HG03139 (cell line): ENCODE results near the gene SCARB1.

Source experiments
- ATAC-seq: cut with Tn5 transposase; IDR thresholded peaks from one replicate; pipeline ENCODE4 v1.9.1; 2021; ENCODE audit not compliant: unreplicated experiment

SCARB1 gene

DNA sequence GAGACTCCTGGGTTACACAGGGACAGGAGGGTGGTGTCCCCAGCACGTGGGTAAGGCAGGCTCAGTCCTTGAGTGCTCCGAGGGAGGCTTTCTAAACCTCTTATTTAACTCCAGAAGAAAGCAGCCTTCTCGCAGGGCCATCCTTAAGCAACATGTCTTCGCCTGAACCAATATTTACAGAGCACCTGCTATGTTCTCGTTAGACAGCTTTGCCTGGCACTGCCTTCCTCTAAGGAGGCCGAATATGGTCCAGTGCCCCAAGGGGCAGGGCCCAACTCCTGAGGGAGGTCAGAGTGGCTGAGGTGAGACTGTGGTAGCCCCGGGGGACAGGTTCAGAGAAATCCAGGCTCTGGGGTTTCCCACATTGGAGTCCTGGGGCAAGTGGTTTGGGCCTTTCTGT, 2.1 kb upstream of the SCARB1 start:
- no peak for ATAC-seq

DNA sequence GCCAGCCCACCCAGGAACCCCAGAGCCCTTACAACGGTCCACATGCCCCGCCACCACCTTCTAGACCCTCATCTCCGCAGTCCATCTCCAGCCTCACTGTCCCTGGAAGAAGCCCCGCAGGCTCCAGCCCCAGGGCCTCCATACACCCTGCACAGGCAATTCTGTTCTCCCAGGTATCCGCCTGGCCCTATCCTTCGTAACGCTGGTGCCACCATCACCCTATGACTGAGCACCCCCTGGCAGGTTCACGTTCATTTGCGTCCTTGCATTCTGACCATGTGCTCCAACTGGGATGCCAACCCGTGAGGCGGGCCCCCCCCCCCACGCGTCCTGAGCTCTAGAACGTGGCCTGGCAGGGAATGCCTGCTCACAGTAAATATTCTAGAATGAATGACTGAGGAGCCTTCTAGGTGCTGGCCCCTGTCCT, 675 bp upstream of the SCARB1 start:
- no peak for ATAC-seq

DNA sequence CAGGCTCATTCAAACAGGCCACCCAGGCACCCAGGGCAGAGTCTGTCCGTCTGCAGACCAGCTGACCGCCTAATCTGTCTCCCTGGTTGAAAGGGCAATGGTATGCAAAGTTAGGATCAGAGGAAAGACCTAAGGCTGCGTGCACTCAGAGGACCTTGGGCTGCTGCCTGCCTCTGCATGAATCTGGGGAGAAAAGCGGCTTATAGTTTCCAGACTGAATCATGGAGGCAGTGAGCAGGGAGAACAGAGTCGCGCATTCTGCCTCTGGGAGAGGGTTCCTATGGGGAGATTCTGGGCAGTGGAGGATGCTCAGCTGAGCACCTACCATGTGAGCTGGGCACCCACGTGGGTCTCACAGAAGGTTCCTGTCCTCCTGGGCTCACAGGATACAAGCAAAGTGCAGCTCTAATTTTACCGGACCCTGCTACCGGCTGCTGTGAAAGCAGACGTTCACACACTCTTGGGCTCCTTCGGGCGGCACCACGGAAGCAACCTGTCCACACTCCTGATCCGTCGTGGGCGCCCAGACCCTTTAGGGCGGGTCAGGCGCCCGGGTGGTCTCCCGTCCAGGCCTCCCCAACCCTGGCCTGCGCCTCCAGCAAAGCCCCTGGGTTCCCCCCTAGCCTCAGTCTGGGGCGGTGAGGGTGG, 772 bp downstream of the SCARB1 start:
- ATAC-seq, result peak; percentile 21

DNA sequence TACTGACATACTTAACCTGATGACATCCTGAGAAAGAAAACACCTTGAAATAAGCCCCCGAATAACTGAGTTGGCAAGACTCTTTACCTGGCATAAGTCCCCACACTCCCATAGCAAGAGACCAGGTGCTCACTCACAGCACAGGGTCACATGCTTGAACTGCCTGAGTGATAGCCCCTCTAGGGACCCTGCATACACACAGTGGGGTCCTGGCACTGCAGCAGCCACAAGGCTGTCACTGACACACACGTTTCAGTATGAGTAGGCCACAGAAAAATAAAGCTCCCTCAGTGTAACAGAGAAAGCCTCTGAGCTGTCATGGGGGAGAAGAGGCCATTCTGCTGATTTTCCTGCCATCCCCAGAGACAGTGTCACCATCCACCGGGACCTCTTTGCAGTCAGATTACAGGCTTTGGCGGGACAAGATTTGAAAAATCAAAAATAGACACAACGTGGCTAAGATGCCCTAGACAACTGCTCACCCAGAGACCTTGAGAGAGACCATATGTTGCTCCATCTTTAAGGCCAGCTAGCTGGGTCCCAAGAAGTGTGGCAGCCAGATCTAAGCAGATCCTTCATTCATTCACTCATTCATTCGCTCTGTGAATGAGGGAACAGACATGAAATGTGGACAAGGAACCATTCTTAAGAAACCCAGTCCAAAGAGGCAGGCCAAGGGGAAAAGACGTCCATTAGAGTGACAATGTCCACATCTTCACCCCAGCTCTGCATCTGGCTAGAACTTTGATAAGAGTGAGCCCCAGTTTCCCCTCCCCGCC, 1.6 kb downstream of the SCARB1 start:
- peak; percentile 27 for ATAC-seq

DNA sequence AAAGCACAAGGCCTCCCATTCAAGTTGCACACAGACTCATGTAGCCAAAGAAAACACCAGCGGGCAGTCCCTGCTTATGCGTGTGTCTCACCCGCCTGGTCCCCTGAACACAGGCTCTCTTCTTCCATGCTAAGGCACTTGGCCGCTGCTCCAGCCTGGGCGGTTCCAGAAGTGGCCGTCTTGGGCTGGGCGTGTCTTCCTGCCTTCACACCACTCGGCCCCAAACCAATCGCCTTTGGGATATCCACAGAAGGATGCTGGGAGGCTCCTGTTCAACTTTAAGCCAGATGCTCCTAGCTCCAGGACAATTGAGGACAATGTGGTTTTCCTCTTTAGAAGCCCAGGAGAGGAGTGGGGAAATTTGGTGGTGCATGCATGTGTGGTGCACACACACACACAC, 2.2 kb downstream of the SCARB1 start:
- ATAC-seq, result no peak

DNA sequence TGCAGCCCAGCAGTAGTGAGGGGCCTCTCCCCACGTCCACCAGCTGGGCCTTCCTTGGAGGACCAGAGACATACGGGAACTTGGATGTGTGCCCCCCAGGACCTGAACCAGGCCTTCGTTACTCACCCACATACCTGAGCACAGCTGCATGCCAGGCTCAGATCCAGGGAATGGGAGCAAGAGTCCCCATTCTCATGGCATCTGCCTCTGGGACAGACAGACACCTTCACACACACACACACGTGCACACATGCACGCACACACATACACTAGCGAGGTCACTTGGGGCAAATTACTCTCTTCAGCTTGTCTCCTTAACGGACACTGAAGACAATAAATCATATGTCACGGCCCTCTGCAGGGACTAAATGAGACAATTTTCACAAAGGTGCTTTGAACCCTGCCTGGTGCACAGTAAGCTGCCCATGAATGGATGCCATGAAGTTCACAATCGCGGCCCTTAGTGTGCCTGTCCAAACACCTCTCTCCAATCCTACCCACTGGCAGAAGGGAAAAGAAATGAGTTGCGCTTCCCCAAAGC, 5.7 kb downstream of the SCARB1 start:
- ATAC-seq, result no peak

DNA sequence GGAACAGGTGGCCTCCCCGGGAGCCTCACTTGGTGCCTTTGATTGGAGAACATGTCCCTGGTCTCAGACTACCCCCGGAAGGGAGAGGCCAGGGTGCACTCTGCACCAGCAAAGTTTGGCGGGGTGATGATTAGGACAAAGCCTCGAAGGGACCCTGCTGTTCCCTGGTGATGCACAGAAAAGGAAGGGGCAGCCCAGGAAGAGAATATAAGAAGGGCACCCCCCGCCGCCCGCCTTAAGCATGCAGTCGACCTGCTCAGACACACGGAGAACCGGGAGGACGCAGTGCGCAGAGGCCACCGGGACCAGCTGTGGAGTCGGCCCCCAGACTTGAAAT, 6.9 kb downstream of the SCARB1 start:
- ATAC-seq, result no peak

DNA sequence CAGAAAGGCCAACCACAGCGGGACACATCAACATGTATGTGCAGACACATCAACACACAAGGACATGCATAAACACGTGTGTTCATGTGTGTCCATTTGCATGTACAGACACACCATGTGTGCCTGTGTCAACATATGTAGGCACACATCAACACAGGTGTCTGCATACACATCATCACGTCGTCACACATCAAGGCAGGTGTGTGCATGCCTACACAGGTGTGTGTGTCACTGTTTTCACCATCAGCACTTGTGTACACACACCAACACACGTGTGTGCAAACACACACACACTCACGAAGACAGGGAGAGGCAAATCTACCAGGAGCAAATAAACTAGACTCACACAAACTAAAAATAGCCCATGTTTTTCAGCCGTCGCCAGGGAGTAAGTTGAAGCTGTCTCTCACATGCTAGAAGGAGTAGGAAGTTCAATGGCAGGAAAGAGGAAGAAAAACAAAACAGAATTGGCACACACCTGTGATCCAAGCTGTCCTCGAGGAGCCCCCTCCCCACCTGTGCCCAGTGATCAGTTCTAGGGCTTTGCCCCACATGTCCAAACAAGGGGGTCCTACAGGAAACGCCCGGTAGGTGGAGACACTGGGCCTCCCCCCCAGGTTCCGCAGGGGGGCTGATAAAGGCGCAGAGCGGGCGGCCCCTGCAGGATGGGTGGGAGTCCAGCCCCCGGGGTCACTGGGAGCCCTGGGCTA, 7.4 kb downstream of the SCARB1 start:
- ATAC-seq, result no peak

DNA sequence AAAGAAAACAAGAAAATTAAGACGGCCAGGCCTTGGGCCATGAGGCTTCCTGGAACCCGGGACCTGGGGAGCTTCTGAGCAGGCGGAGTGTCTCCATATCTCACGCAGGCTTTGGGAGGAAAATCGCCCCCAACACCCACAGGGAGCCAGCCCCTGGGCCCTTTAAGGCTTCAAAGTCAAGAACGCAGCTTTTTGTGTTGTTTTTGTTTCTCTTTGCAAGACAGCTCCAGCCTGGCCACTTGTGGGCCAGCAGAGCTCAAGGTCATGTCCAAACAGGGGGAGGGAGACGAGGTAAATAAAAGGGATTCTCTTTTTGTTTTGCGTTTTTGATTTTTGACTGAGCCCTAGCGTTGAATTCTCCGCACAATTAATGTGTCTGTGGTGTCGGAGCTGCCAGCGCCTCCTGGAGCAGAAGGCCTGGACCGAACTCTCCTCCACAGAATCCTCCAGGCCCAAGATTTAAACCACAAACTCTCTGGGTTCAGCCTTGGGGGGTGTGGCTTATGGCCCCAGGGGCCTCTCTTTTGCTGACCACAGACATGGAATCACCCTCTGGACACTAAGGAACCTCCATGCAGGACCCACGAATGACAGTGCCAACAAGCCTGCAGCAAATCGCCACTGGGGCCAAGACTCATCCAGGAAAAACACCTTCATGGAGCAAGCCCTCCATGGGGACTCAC, 8.2 kb downstream of the SCARB1 start:
- ATAC-seq, result no peak

DNA sequence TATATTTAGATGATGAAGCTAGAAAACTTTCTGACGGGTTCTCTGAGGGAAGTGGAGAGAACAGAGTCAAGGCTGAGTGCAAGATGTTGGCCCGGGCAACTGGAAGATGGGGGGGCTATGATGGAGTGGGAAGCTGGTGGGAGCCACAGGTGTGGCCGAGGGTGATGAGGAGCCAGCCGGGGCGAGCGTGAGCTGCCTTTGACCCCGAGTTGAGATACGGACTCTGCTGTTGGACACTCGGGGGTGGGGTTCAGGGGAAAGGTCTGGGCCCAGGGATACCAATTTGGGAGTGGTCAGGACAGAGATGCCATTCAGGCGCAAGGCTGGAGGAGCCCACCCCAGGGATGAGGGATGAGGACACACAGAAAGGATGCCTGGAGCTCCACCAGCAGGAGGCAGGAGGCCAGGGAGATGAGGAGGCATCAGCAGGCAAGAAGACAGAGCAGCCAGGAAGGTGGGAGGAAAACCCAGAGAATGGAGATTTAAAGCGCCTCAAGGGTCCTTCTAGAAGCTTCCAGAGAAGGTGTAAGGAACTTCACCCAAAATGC, 9.0 kb downstream of the SCARB1 start:
- ATAC-seq, result no peak

DNA sequence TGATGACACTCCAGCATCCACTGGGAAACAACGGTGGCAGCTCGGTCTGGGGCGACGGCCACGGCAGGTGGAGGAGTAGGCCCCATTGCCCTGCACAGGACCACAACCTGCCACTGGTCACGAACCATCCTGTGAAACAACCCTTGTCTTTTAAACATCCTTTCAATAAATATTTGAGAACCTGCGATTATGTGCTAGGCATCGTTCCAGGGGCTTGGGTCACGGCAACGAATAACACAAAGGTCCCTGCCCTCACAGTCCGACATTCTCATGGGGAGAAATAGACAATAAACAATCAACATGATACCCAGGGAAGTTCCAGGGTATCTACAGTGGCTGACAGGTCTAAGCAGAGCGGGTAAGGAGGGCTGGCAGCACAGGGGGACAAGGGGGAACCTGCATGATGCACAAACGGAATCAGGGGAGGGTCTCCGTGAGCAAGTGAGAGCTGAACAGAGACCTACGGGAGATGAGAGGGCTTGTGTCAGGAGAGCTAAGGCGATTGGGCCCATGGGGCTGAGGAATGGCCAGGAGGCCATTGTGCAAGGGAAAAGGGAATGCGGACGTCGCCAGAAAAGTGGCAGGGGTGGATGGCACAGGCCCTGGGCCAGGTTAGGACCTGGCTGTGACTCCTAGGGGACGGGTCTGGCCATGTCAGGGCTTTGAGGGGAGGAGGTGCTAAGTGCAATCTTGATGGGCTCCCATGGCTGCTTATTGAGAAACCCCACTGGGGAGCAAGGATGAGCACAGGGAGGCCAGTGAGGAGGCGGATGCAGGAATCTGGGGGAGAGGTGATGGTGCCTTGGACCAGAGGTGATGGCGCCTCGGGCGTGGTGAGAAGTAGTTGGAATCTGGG, 9.7 kb downstream of the SCARB1 start:
- ATAC-seq, result no peak

DNA sequence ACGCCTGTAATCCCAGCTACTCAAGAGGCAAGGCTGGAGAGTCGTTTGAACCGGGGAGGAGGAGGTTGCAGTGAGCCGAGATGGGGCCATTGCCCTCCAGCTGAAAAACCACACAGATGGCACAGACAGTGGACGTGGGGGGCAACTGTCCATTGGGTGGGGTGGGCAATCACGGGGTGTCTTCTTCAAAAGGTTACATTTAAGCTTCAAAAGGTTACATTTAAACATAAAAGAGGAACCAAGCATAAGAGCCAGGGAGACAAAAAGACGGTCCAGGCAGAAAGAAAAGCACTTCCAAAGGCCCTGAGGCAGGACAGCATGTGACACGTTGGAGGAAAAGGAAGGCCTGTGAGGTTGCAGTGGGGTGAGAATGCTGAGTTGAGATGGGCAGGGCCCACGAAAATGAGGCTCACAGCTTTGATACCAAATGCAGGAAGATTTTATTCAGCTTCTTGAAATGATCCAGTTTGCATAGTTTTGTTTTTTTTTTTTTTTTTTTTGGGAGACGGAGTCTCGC, 10.7 kb downstream of the SCARB1 start:
- ATAC-seq, result no peak

DNA sequence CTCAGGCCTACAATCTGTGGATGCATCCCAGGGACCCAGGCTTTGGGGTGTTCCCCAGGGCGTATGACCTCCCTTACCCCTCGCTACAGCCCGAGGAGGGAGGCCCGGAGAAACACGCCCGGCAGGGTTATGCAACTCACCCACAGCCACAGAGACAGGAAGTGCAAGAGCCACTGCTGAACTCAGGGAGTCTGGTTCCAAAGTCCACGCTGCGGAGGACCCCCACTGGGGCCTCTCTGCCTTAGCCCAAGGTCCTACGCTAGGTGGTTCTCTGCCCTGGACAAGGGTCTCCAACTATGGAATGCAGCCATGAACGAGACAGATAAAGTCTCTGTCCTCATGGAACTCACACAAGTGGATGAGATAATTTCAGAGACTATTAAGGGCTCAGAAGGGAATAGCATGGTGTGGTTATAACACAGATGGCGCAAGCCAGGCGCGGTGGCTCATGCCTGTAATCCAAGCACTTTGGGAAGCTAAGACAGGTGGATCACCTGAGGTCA, 11.3 kb downstream of the SCARB1 start:
- no peak for ATAC-seq

DNA sequence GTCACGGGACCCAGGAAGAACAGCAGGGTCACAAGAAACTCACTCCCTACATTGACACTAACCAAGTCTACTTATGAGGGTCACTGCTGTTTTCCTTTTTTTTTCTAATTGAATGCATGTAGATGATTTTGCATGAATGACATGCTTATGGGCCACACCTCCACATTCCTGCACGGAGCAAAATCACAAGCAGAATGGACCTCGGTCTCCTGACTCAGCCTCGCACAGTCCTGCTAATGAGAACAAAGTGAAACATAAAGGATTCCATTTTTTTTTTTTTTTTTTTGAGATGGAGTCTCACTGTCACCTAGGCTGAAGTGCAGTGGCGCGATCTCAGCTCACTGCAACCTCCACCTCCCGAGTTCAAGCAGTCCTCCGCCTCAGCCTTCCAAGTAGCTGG, 12.3 kb downstream of the SCARB1 start:
- ATAC-seq, result no peak

DNA sequence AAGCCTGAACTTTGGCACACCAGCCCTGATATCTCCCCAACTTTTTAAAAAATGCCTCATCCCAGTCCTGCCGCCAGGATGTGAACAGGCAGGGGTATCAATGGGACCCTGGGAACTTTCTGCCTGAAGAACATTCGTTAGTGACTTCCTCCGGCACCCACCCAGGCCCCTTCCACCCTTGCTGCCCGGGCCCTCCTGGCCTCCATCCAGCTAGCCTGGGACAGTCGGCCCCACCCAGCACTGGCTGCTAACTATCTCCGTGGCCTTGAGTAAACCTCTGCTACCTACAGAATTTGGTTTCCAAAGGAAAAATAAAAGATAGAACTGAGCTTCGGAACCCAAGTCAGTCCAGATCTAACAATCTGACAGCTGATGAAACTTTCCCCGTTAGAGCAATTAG, 14.3 kb downstream of the SCARB1 start:
- ATAC-seq, result no peak

DNA sequence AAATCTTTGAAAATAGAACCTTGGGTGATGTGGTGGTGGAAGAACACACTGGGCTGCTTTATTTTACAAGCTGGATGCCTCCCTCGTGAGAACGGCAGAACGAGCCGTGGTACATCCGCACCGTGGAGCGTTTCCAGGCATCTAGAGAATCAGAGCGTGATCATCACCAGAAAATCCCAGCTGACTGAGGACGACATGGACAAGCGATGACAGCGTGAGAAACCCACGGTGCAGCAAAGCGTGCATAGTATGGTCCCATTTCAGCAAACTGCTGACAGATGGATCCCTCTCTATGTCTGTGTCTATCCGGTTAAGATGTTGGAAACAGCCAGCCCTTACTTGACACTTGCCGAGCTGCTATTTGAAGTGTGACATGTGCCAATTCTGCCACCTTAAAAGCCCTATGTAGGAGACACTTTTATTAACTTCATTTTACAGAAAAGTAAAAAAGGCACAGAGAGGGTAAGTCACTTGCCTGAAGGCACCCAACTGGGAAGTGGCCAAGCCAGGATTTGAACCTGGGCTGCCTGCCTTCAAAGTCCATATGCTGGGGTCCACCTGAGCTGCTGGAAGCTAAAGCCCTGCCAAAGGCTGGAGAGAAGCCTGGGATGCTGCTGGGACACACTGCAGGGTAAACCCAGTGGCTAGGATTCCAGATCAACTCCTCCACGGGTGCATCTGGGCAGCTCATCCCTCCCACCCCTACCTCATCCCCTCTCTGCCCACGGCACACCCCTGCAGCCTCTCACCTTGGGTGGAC, 14.9 kb downstream of the SCARB1 start:
- no peak for ATAC-seq

DNA sequence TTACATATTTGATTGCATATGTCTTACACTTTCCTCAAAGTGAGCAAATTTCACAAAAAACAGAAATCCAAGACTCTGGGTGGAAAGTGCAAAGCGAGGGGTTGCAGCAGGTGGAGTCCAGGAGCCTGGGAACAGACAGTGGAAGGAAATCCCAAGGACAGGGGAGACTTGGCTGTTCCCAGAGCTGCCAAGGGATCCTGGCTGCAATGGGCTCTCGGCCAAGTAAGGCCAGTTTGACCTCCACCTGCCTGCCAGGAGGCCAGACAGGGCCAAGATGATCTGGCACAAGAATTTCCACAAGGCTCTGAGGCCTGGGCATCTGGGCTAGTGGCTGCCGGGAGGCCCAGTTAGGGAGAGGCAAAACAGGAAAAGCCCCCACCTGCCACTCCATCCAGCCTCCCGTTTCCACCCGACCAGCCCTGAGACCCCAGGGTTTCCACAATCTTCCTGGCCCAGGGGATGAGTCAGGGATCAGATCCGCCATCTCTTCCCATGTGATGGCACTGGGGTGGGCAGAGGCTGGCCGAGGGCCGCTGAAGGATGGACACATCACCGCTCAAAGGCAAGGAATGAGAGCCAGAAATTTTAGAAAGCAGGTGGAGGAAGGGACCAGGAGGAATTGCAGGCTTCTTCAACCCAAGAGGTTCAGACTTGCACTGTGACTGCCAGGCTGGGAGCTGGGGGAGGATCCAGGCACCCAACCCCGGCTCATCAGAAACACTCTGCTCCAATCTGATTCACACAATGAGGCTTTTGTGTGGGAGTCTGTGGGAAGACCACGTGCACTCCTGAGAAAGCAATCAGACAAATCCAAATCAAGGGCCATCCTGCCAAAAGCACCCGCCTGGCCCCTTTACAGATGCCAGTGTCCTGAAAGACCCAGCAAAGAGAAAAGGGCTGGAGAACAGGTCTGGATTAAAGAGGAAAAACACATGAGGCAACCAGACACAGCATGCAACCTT, 16.3 kb downstream of the SCARB1 start:
- ATAC-seq, result no peak
